ENCODE data around the gene EIF1AD.

- TF ChIP-seq CTCF (conservative IDR thresholded peaks at IDR 0.05; ENCODE audit: low read depth, low read length) (no peak), EZH2 (IDR thresholded peaks at IDR 0.05; ENCODE audit: low read length, unreplicated experiment) (no peak), EZH2phosphoT487 (IDR thresholded peaks at IDR 0.05; ENCODE audit: borderline replicate concordance, low read length) (no peak)
These were observed 22.6 kb downstream of the EIF1AD start for GRCh38 chr11:65979261-65979759.
